NCI-H510A (cell line): ENCODE results near the gene SLC29A3.

Experiments
- DNase-seq: peaks from one replicate; lab custom pipeline; 2025; lab: John Stamatoyannopoulos, UW

SLC29A3 gene

DNA sequence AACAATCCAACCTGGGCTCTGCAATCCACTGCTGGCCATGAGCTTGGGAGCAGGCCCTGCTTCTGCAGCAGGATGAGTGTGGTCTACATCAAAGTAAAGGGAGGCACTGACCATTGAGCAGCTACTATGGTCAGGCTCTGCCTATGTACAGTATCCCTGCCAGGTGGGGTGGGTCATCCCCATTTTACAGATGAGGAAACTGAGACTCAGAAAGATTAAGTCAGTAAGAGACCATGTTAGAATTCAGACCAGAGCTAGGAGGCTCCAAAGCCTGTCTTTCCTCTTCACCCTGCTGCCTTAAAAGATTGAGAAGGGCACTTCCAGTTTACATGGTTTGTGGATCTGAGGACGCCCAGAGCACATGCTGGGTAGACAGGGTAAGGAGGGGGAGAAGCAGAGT is 50.5 kb downstream of the SLC29A3 start:
- no peak for DNase-seq

- no peak for DNase-seq
These were observed 51.0 kb downstream of the SLC29A3 start for GRCh38 chr10:71370031-71370430.

- no peak for DNase-seq
These were observed 52.7 kb downstream of the SLC29A3 start for GRCh38 chr10:71371750-71372166.

GRCh38 chr10:71372882-71373495 is 53.9 kb downstream of the SLC29A3 start:
- no peak for DNase-seq

GRCh38 chr10:71374481-71375233 is 55.6 kb downstream of the SLC29A3 start:
- DNase-seq, result no peak

GRCh38 chr10:71375952-71376351 is 56.9 kb downstream of the SLC29A3 start:
- no peak for DNase-seq

DNA sequence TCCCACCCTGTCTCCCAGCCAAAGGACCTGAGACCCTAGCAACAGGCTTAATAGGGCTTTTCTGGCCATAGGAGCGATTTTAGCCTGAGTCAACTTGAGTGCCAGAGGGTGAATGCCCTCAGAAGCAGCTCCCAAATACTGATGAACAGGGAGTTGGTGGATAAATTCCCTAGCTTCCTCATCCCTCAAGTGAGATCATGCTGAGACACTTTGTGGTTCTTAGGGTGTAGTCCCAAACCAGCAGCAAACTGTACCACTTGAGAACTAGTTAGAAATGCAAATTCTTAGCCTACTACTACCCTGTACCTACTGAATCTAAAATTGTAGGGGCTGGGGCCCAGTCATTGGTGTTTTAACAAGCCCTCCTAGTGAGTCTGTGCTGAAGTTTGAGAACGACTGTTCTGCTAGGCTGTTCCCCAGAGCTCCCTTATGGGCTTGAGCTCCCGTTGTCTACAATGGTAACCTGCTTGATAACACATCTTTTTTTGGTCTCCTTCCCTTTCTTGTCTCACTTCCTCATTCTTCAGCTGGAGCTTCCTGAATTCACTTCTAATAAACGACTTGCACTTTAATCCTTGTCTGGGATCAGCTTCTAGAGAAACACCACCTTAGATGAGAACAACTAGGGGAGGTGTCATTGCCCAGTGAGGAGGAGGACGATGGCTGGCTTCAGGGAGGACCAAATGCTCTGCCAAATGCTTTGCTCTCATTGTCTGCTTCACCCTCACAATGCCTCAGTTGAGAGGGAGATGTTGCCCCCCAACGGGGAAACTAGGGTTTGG is 59.5 kb downstream of the SLC29A3 start:
- no peak for DNase-seq

GRCh38 chr10:71379118-71379766 is 60.2 kb downstream of the SLC29A3 start:
- DNase-seq, result no peak

GRCh38 chr10:71380841-71381240 is 61.8 kb downstream of the SLC29A3 start:
- DNase-seq, result no peak

DNA sequence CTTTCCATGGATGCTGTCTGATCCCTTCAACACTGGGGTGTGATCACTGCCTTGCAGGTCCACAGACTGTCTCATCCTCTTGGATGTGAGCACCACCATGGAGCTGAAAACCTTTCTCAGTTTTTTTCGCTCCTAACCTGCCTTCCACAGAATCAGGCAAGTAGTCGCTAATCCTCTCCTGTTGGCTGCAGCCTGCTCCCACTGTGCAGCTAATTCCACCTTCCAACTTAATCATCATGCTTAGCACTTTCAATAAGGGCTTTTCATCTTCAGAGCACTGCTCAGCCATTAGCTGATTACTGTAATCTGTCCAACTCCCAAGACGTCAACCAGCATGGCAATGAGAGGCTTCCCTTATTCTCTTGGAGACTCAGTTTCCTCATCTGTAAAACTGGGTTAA is 62.6 kb downstream of the SLC29A3 start:
- DNase-seq, result no peak

DNA sequence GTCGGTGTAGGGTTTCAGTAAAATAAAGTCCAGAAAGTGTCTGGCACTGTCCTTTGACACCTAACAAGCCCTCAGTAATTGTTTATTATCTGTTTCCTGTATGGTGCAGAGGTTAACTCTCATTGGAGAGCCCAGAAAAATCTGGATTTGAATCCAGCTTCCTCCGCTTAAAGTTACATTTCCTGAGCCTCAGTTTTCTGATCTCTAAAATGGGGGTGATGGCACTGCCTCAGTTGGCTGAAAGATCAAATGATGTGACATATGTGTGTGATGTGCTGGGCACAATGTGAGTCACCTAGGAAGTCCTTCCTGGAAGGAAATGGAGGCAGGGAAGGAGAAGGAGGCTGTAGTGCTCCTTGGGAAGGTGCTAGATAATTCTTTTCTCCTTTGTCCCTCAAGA is 63.0 kb downstream of the SLC29A3 start:
- DNase-seq, result no peak

DNA sequence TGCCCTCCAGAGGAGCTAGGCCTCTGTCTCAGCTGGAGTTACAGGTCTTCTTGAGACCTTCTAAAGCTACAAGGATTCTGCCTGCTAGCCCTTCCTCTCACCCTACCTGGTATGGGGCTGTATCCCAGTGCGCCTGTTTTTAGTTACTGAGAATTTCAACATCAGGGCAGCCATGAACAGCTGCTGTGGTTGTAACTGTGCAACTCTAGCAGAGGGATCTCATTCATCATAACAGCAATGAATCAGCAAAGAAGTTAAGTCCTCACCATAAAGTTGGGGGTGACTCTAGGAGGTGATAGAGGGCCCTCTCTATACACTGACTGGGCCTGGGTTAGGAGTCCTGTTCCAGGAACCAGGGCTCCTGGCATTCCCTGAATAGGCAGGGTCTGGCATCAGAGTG is 63.7 kb downstream of the SLC29A3 start:
- no peak for DNase-seq

- DNase-seq, result no peak
These were observed 65.1 kb downstream of the SLC29A3 start for GRCh38 chr10:71383972-71384687.

DNA sequence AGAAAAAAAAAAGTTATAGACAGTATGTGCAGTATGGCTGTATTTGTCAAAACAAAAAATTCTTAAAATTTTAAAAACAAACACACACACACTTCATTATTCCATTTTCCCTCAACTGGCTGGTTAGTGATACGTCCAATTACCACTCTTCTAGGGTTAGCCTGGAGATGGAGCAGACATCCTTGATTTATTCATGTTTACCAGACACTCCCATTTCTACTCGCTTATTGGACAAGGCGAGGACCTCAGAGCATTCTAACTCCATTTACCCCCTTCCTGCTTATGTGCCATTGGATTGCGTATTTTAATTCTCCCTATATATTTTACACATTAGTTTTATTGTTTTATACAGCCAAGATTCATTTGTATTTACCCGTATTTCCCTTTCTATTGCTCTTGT is 69.1 kb downstream of the SLC29A3 start:
- DNase-seq, result no peak

DNA sequence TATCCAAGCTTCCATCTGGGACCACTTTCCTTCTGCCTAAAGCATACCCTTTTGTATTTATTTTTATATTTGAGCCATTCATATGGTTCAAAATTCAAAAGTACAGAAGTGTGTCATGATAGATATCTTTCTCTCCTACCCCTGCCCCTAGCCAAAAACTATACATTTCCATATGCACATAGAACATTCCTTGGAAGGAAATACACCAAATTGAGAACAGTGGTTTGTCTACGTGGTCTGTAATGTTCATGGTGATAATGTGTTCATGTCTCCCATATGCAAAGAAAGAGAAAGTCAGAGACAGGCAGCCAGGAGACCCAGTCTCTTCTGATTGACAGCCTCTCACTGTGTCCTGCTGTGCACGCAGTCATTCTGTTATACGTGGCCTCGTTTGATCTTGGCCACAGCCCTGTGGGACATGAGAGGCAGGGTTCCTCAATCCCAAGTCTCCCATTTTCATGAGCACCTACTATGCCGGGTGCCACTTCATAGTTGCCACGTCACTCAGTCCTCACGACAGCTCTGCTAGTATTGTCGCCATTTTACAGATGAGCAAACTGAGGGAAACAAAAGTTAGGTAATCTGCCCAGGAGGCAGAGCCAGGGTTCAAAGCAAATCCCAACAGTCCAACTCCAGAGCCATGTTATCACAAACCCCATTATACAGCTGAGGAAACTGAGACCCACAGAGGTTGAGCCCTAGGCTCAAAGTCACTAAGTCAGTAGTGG is 69.7 kb downstream of the SLC29A3 start:
- DNase-seq, result no peak

DNA sequence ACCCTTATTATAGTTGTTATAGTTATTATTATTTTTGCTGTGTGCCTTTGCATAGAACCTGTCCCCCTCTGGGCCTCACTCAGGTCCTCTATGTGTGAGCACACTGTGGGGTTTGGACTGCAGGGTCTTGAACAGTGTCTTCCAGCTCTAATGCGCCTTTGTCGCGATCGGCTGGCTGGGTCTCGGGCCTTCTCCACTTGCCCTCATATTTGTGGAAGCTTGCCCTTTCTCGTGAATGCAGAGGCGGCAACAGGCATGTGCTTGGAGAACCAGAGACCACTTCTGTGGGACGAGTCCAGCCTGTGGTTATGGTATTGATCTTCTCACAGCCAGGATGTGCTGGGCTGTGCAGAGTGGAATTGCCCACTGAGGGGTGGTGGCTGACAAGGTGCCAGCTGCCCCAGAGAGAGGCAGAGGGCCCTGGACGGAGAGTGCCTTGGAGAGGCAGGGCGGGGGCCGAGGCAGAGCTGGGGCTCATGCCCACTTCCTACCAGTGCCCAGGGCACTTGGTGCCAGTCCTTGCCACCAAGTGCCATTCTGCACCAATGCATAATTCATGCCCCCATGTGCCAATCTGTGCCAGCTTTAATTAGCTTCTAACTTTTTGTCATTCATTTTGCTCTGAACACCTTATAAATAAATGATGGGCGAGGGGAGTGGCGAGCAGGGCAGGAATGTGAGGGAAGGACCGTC is 70.9 kb downstream of the SLC29A3 start:
- no peak for DNase-seq

DNA sequence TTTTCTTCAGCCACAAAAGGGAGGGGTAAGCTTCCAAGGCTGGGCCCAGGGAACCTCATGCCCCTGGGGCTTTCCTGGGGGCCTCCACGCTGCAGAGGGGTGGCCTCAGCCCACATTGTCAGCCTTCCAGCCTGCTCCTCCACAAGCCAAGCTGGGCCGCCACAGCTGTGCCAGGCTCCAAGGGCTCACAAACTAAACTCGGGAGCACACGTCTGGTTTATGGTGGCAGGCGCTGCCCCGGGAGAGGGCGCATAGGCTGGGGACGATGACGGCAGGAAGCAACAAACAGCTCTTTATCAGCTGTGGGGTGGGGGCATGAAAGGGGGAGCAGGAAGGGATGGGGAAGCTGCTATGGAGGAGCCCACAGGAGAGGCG is 71.4 kb downstream of the SLC29A3 start:
- no peak for DNase-seq

DNA sequence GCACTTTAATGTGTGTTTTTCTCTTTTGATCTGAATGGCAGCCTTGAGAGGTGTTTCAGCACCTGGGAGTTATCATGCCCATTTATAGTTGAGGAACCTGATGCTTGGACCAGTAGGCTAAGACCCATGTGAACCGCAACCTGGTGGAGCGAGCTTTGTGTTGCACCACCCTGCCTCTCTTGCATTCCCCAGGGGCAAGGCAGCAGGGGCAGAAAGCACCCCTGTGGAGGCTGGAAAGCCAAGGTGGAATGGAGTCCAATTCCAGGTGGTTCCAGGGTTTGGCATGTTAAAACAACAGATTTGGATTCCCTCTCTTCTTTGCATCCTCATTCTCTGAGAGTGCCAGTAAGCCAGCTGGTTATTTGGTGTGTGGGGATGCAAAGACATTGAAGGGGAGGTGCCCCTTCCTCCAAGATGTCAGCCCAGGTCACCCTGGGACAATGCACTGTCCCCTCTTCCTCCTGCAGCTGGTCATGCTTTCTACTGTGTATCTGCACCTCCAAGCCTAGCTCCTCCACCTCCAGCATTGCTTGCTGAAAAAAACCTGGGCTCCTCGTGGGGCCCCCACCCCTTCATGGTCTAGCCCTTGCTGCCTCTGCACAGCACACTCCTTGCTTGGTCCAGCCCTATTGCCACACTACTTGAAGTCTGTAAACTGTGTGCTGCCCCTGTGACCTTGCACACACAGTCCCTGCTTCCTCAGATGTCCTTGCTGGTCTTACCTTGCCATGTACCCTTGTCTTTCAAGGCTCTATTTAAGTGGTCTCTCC is 72.0 kb downstream of the SLC29A3 start:
- DNase-seq, result no peak

GRCh38 chr10:71391701-71392100 is 72.6 kb downstream of the SLC29A3 start:
- DNase-seq, result no peak

DNA sequence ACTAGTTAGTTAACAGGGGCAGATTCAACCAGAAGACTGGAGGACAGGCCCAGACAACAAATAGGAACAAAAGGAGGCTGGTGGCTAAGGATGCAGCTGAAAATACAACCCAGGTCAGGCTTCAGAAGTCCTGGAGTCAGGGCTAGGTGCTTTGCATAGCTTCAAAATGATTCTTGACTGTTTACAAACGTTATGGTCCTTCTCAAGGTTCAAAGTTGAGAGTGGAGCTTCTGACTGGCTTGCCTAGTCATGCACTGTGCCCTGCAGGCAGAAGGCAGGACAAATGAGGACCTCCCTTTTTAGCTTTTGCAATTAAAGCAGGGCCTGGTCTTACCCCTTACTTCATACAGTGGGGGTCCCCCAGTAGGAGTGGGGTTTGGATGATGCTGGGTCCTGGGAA is 73.2 kb downstream of the SLC29A3 start:
- DNase-seq, result no peak
